Adipocyte (in vitro differentiated cells): ENCODE data around the gene SGMS1.
"Not testable (repeated sequence)": the region's sequence is repeated elsewhere in the genome, so short reads cannot be mapped to it uniquely, and the experiment has no call there.

Experiments used
- DNase-seq: peaks from one replicate; pipeline ENCODE4 v3.0.0-alpha.2; 2015; ENCODE audit warnings: low read depth
- H3K27me3 ChIP-seq: replicated peaks from 2 replicates; pipeline ENCODE4 v1.7.0; 2013; ENCODE audit warnings: mild to moderate bottlenecking, low read length, moderate library complexity; ENCODE audit not compliant: control insufficient read depth, insufficient read depth
- H3K36me3 ChIP-seq: 2 replicates; pipeline ENCODE4 v1.7.0; 2013; ENCODE audit warnings: low read length, mild to moderate bottlenecking, moderate library complexity; ENCODE audit not compliant: control insufficient read depth, insufficient read depth, severe bottlenecking
- H3K4me1 ChIP-seq: 2 replicates; pipeline ENCODE4 v1.7.0; 2013; ENCODE audit warnings: mild to moderate bottlenecking, low read length, moderate library complexity; ENCODE audit not compliant: control insufficient read depth, insufficient read depth
- H3K4me3 ChIP-seq: 2 replicates; pipeline ENCODE4 v1.7.0; 2013; ENCODE audit warnings: mild to moderate bottlenecking, low read length, moderate library complexity
- H3K9ac ChIP-seq: 2 replicates; pipeline ENCODE4 v1.7.0; 2013; ENCODE audit warnings: mild to moderate bottlenecking, low read length, moderate library complexity
- H3K9me3 ChIP-seq: 2 replicates; pipeline ENCODE4 v1.7.0; 2013; ENCODE audit warnings: mild to moderate bottlenecking, low read length, moderate library complexity; ENCODE audit not compliant: control insufficient read depth

The SGMS1 gene

GRCh38 chr10:50445777-50446176 lies 178.0 kb downstream of the SGMS1 start:
- H3K9me3 ChIP-seq, H3K27me3 ChIP-seq, H3K36me3 ChIP-seq, H3K4me3 ChIP-seq, H3K4me1 ChIP-seq, H3K9ac ChIP-seq, DNase-seq: not testable (repeated sequence)

GRCh38 chr10:50440489-50440888 lies 183.3 kb downstream of the SGMS1 start:
- H3K27me3 ChIP-seq, result no peaks in the 10 kb centered on the region
- no peaks in the 10 kb centered on the region for H3K9me3 ChIP-seq
- H3K9ac ChIP-seq, result no peak overlapping the region
- DNase-seq, result no peak
- no peaks in the 10 kb centered on the region for H3K4me1 ChIP-seq
- no peaks in the 10 kb centered on the region for H3K36me3 ChIP-seq
- H3K4me3 ChIP-seq, result no peak overlapping the region

- Histone ChIP-seq H3K9me3 (no peaks in the 10 kb centered on the region), H3K27me3 (no peaks in the 10 kb centered on the region), H3K4me1 (no peaks in the 10 kb centered on the region), H3K9ac (no peak overlapping the region), H3K36me3 (no peaks in the 10 kb centered on the region), H3K4me3 (no peak overlapping the region)
- peak; percentile 32 for DNase-seq
Measured at GRCh38 chr10:50439806-50440205, 183.9 kb downstream of the SGMS1 start.

GRCh38 chr10:50439187-50439586 lies 184.6 kb downstream of the SGMS1 start:
- H3K4me1 ChIP-seq, result no peaks in the 10 kb centered on the region
- no peak overlapping the region for H3K9ac ChIP-seq
- H3K27me3 ChIP-seq, result no peaks in the 10 kb centered on the region
- no peaks in the 10 kb centered on the region for H3K9me3 ChIP-seq
- H3K4me3 ChIP-seq, result no peak overlapping the region
- DNase-seq, result no peak
- no peaks in the 10 kb centered on the region for H3K36me3 ChIP-seq

GRCh38 chr10:50438049-50438936 lies 185.5 kb downstream of the SGMS1 start:
- H3K27me3 ChIP-seq, result no peaks in the 10 kb centered on the region
- no peaks in the 10 kb centered on the region for H3K4me1 ChIP-seq
- H3K4me3 ChIP-seq, result no peak overlapping the region
- no peaks in the 10 kb centered on the region for H3K36me3 ChIP-seq
- H3K9me3 ChIP-seq, result no peaks in the 10 kb centered on the region
- H3K9ac ChIP-seq, result no peak overlapping the region
- no peak for DNase-seq

GRCh38 chr10:50437248-50437647 lies 186.5 kb downstream of the SGMS1 start:
- H3K9me3 ChIP-seq, result no peaks in the 10 kb centered on the region
- no peak overlapping the region for H3K9ac ChIP-seq
- H3K36me3 ChIP-seq, result no peaks in the 10 kb centered on the region
- H3K4me3 ChIP-seq, result no peak overlapping the region
- H3K4me1 ChIP-seq, result peaks cover 3% of the 10 kb centered on the region
- H3K27me3 ChIP-seq, result no peaks in the 10 kb centered on the region
- DNase-seq, result no peak

- Histone ChIP-seq H3K36me3 (no peaks in the 10 kb centered on the region), H3K27me3 (no peaks in the 10 kb centered on the region), H3K4me1 (peaks cover 6% of the 10 kb centered on the region), H3K4me3 (no peak overlapping the region), H3K9me3 (no peaks in the 10 kb centered on the region), H3K9ac (no peak overlapping the region)
- no peak for DNase-seq
Measured at GRCh38 chr10:50436805-50437204, 187.0 kb downstream of the SGMS1 start.

GRCh38 chr10:50432211-50433009 lies 191.3 kb downstream of the SGMS1 start:
- Histone ChIP-seq H3K9ac (no peak overlapping the region), H3K27me3 (no peaks in the 10 kb centered on the region), H3K9me3 (no peaks in the 10 kb centered on the region), H3K4me1 (peaks cover 22% of the 10 kb centered on the region), H3K4me3 (peak overlapping the region; percentile 77), H3K36me3 (peaks cover 3% of the 10 kb centered on the region)
- no peak for DNase-seq

- H3K4me1 ChIP-seq, result peaks cover 22% of the 10 kb centered on the region
- H3K9me3 ChIP-seq, result no peaks in the 10 kb centered on the region
- peaks cover 3% of the 10 kb centered on the region for H3K36me3 ChIP-seq
- peak; percentile 48 for DNase-seq
- peak overlapping the region; percentile 77 for H3K4me3 ChIP-seq
- H3K9ac ChIP-seq, result peak overlapping the region; percentile 77
- H3K27me3 ChIP-seq, result no peaks in the 10 kb centered on the region
Measured at GRCh38 chr10:50431791-50432190, 192.0 kb downstream of the SGMS1 start.

GRCh38 chr10:50431133-50431532 lies 192.6 kb downstream of the SGMS1 start:
- H3K4me1 ChIP-seq, result peaks cover 22% of the 10 kb centered on the region
- H3K27me3 ChIP-seq, result no peaks in the 10 kb centered on the region
- H3K9me3 ChIP-seq, result no peaks in the 10 kb centered on the region
- H3K9ac ChIP-seq, result peak overlapping the region; percentile 77
- DNase-seq, result peak; percentile 76
- peaks cover 3% of the 10 kb centered on the region for H3K36me3 ChIP-seq
- peak overlapping the region; percentile 77 for H3K4me3 ChIP-seq

- peaks cover 12% of the 10 kb centered on the region for H3K4me1 ChIP-seq
- DNase-seq, result no peak
- H3K4me3 ChIP-seq, result no peak overlapping the region
- peaks cover 3% of the 10 kb centered on the region for H3K36me3 ChIP-seq
- no peaks in the 10 kb centered on the region for H3K27me3 ChIP-seq
- no peak overlapping the region for H3K9ac ChIP-seq
- no peaks in the 10 kb centered on the region for H3K9me3 ChIP-seq
Measured at GRCh38 chr10:50426485-50426884, 197.3 kb downstream of the SGMS1 start.
